Activated naive CD4-positive, alpha-beta T cell treated with anti-CD3 and anti-CD28 coated beads, Interleukin-2, amount 50 U/mL, for 16 hours (primary cell): ENCODE results near the gene MPV17.
"Not testable (repeated sequence)": the region's sequence is repeated elsewhere in the genome, so short reads cannot be mapped to it uniquely, and the experiment has no call there.

Experiments
- DNase-seq: peaks from one replicate; pipeline ENCODE4 v3.0.0-alpha.2; 2020

MPV17 gene

GRCh38 chr2:27296481-27296880 is 26.4 kb downstream of the MPV17 start:
- no peak for DNase-seq

- no peak for DNase-seq
Observed at GRCh38 chr2:27294928-27295327, 28.0 kb downstream of the MPV17 start.

- no peak for DNase-seq
Observed at GRCh38 chr2:27291865-27292264, 31.0 kb downstream of the MPV17 start.

- no peak for DNase-seq
Observed at GRCh38 chr2:27290549-27290948, 32.3 kb downstream of the MPV17 start.

GRCh38 chr2:27288610-27289009 is 34.3 kb downstream of the MPV17 start:
- DNase-seq: no peak

- no peak for DNase-seq
Observed at GRCh38 chr2:27285481-27285880, 37.4 kb downstream of the MPV17 start.

- no peak for DNase-seq
Observed at GRCh38 chr2:27284996-27285395, 37.9 kb downstream of the MPV17 start.

GRCh38 chr2:27282892-27283291 is 40.0 kb downstream of the MPV17 start:
- DNase-seq: no peak

- DNase-seq: no peak
Observed at GRCh38 chr2:27281855-27282559, 40.9 kb downstream of the MPV17 start, which contains the start of gene TRIM54. Gene TRIM54 (plus strand): TSS chr2:27282429. CDS start chr2:27282732, 303 bp downstream.

- DNase-seq: no peak
Observed at GRCh38 chr2:27281442-27281841, 41.5 kb downstream of the MPV17 start.

GRCh38 chr2:27280826-27281225 is 42.1 kb downstream of the MPV17 start:
- DNase-seq: no peak

GRCh38 chr2:27278010-27278409 is 44.9 kb downstream of the MPV17 start:
- DNase-seq: no peak

GRCh38 chr2:27275211-27276150 is 47.4 kb downstream of the MPV17 start, which contains the start of gene DNAJC5G:
Gene DNAJC5G (plus strand): TSS chr2:27275433. CDS start chr2:27276729, 1,296 bp downstream.
- DNase-seq: no peak

GRCh38 chr2:27272537-27273522 is 50.1 kb downstream of the MPV17 start:
- not testable (repeated sequence) for DNase-seq

GRCh38 chr2:27271631-27272340 is 51.1 kb downstream of the MPV17 start:
- no peak for DNase-seq

- DNase-seq: no peak
Observed at GRCh38 chr2:27270670-27271069, 52.2 kb downstream of the MPV17 start.

GRCh38 chr2:27270131-27270530 is 52.8 kb downstream of the MPV17 start:
- no peak for DNase-seq

- DNase-seq: not testable (repeated sequence)
Observed at GRCh38 chr2:27268296-27268695, 54.6 kb downstream of the MPV17 start.

GRCh38 chr2:27265536-27265870 is 57.4 kb downstream of the MPV17 start:
- DNase-seq: no peak

GRCh38 chr2:27264753-27265535 is 58.0 kb downstream of the MPV17 start:
- peak; percentile 67 for DNase-seq

GRCh38 chr2:27264253-27264752 is 58.6 kb downstream of the MPV17 start:
- peak; percentile 36 for DNase-seq
